ENCODE data around the gene TNS1.

- TF ChIP-seq, protein P1, sequence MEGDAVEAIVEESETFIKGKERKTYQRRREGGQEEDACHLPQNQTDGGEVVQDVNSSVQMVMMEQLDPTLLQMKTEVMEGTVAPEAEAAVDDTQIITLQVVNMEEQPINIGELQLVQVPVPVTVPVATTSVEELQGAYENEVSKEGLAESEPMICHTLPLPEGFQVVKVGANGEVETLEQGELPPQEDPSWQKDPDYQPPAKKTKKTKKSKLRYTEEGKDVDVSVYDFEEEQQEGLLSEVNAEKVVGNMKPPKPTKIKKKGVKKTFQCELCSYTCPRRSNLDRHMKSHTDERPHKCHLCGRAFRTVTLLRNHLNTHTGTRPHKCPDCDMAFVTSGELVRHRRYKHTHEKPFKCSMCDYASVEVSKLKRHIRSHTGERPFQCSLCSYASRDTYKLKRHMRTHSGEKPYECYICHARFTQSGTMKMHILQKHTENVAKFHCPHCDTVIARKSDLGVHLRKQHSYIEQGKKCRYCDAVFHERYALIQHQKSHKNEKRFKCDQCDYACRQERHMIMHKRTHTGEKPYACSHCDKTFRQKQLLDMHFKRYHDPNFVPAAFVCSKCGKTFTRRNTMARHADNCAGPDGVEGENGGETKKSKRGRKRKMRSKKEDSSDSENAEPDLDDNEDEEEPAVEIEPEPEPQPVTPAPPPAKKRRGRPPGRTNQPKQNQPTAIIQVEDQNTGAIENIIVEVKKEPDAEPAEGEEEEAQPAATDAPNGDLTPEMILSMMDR (conservative IDR thresholded peaks at IDR 0.05; ENCODE audit: low read depth, low read length): no peak
- no peak for TF ChIP-seq EZH2phosphoT487 (IDR thresholded peaks at IDR 0.05; ENCODE audit: borderline replicate concordance, low read length)
Measured at GRCh38 chr2:218028189-218028495, 25.3 kb upstream of the TNS1 start.
